Neural cell (in vitro differentiated cells): Measurements from ENCODE around the gene PRR5L. TPM values are rescaled to one million over a fixed set of nuclear protein-coding genes. Genes with fewer than 3 reads are reported as not detected.

Source experiments
- H2AFZ ChIP-seq: fragments of 200-600, 300-800 bp; sonication (generic), shearing (Covaris generic); 2 replicates; pipeline ENCODE4 v1.6.0; 2014; ENCODE audit warnings: low read depth, mild to moderate bottlenecking, antibody characterized with exemption, low read length, moderate library complexity
- H3F3A ChIP-seq: fragments of 200-600 bp; shearing (Covaris generic); 2 replicates; pipeline ENCODE4 v1.6.1; 2016; ENCODE audit warnings: mild to moderate bottlenecking, moderate library complexity, mixed read lengths, antibody characterized with exemption, low read length; ENCODE audit not compliant: insufficient read depth, poor library complexity, severe bottlenecking
- H3K27ac ChIP-seq: fragments of 200-600, 300-800 bp; sonication (generic), shearing (Covaris generic); 2 replicates; pipeline ENCODE4 v1.5.1; 2014; ENCODE audit warnings: mild to moderate bottlenecking, low read length, moderate library complexity
- H3K27me3 ChIP-seq: fragments of 300-800, 200-600 bp; sonication (generic), shearing (Covaris generic); 2 replicates; pipeline ENCODE4 v1.6.0; 2014; ENCODE audit warnings: mild to moderate bottlenecking, low read depth, low read length, moderate library complexity; ENCODE audit not compliant: insufficient read depth
- H3K36me3 ChIP-seq: fragments of 300-800, 200-600 bp; sonication (generic), shearing (Covaris generic); 2 replicates; pipeline ENCODE4 v1.5.1; 2014; ENCODE audit warnings: mild to moderate bottlenecking, antibody characterized with exemption, low read length, moderate library complexity; ENCODE audit not compliant: insufficient read depth
- H3K4me2 ChIP-seq: fragments of 300-800, 200-600 bp; sonication (generic), shearing (Covaris generic); 2 replicates; pipeline ENCODE4 v1.6.0; 2014; ENCODE audit warnings: mild to moderate bottlenecking, low read length
- H3K4me3 ChIP-seq: fragments of 300-800, 200-600 bp; sonication (generic), shearing (Covaris generic); 2 replicates; pipeline ENCODE4 v1.5.1; 2014; ENCODE audit warnings: mild to moderate bottlenecking, low read length, moderate library complexity
- H3K79me2 ChIP-seq: fragments of 200-600 bp; shearing (Covaris generic); replicated peaks from 2 replicates; pipeline ENCODE4 v1.6.0; 2014; ENCODE audit warnings: mild to moderate bottlenecking, low read length, moderate library complexity; ENCODE audit not compliant: insufficient read depth
- H3K9ac ChIP-seq: fragments of 300-800, 200-600 bp; sonication (generic), shearing (Covaris generic); 2 replicates; pipeline ENCODE4 v1.6.1; 2016; ENCODE audit warnings: mild to moderate bottlenecking, low read length, mixed read lengths
- H3K9me2 ChIP-seq: fragments of 200-600 bp; shearing (Covaris generic); 2 replicates; pipeline ENCODE4 v1.6.1; 2016; ENCODE audit warnings: mild to moderate bottlenecking, low read length, mixed read lengths; ENCODE audit not compliant: insufficient read depth
- H3K9me3 ChIP-seq: fragments of 200-600, 300-800 bp; sonication (generic), shearing (Covaris generic); 2 replicates; pipeline ENCODE4 v1.6.1; 2016; ENCODE audit warnings: mild to moderate bottlenecking, mixed run types, low read length, moderate library complexity, mixed read lengths
- H4K20me1 ChIP-seq: fragments of 200-600 bp; shearing (Covaris generic); 2 replicates; pipeline ENCODE4 v1.6.1; 2016; ENCODE audit warnings: mild to moderate bottlenecking, mixed run types; ENCODE audit not compliant: insufficient read depth
- CTCF ChIP-seq: fragments of 450-650 bp; IDR thresholded peaks from 2 replicates; pipeline ENCODE4 v1.5.1; 2014; ENCODE audit warnings: antibody characterized with exemption, mild to moderate bottlenecking, moderate library complexity; ENCODE audit not compliant: poor library complexity, severe bottlenecking
- EP300 ChIP-seq: fragments of 450-650 bp; conservative IDR thresholded peaks from 2 replicates; pipeline ENCODE4 v1.6.1; 2014; ENCODE audit warnings: antibody characterized with exemption, mild to moderate bottlenecking, moderate library complexity; ENCODE audit not compliant: poor library complexity, severe bottlenecking
- EZH2 ChIP-seq: fragments of 200-600, 300-800 bp; shearing (Covaris generic), sonication (generic); IDR thresholded peaks from 2 replicates; pipeline ENCODE4 v1.6.1; 2014; ENCODE audit warnings: antibody characterized with exemption, low read length, borderline replicate concordance, mild to moderate bottlenecking; ENCODE audit not compliant: insufficient read depth, poor library complexity, severe bottlenecking
- MXI1 ChIP-seq: fragments of 450-650 bp; conservative IDR thresholded peaks from 2 replicates; pipeline ENCODE4 v1.6.1; 2014; ENCODE audit warnings: antibody characterized with exemption, mild to moderate bottlenecking; ENCODE audit not compliant: poor library complexity, severe bottlenecking
- POLR2AphosphoS5 ChIP-seq: IDR thresholded peaks from 2 replicates; pipeline ENCODE4 v1.6.1; 2012
- RAD21 ChIP-seq: fragments of 450-650 bp; conservative IDR thresholded peaks from 2 replicates; pipeline ENCODE4 v1.6.1; 2014; ENCODE audit warnings: antibody characterized with exemption, mild to moderate bottlenecking, moderate library complexity
- REST ChIP-seq: IDR thresholded peaks from 2 replicates; pipeline ENCODE4 v1.6.1; 2012; ENCODE audit warnings: borderline replicate concordance
- SMC3 ChIP-seq: fragments of 450-650 bp; conservative IDR thresholded peaks from 2 replicates; pipeline ENCODE4 v1.6.1; 2014; ENCODE audit warnings: antibody characterized with exemption, mild to moderate bottlenecking, moderate library complexity; ENCODE audit not compliant: poor library complexity
- TAF1 ChIP-seq: IDR thresholded peaks from 2 replicates; pipeline ENCODE4 v1.6.1; 2012; ENCODE audit warnings: low read depth
- polyA plus RNA-seq: library from polyadenylated mRNA; depleted of rRNA; stranded (reverse); fragments of >200 nt; gene quantifications from 2 replicates; pipeline ENCODE4 v1.2.3, GENCODE V29; 2014

Gene PRR5L
- polyA plus RNA-seq, 1 donor from 2014 or later = 0.22 TPM

- no peak overlapping the region for H3K4me2 ChIP-seq
- H3K27me3 ChIP-seq = peaks cover 36% of the 10 kb centered on the region
- no peak for TF ChIP-seq RAD21
- TF ChIP-seq EZH2 = no peak
- TF ChIP-seq MXI1 = no peak
- TF ChIP-seq EP300 = no peak
- TF ChIP-seq TAF1 = no peak
- TF ChIP-seq REST = no peak
- no peak for TF ChIP-seq SMC3
- TF ChIP-seq CTCF = no peak
- no peak for TF ChIP-seq POLR2AphosphoS5
- H3K27ac ChIP-seq = no peak overlapping the region
- no peaks in the 10 kb centered on the region for H3K9me3 ChIP-seq
- H3K9me2 ChIP-seq = no peaks in the 10 kb centered on the region
- no peaks in the 10 kb centered on the region for H4K20me1 ChIP-seq
- H3K4me3 ChIP-seq = no peak overlapping the region
- H3K36me3 ChIP-seq = no peaks in the 10 kb centered on the region
- no peak overlapping the region for H2AFZ ChIP-seq
- no peak overlapping the region for H3K9ac ChIP-seq
- no peaks in the 10 kb centered on the region for H3K79me2 ChIP-seq
- H3F3A ChIP-seq = no peaks in the 10 kb centered on the region
Observed at GRCh38 chr11:36374726-36375125, 78.6 kb downstream of the PRR5L start.

GRCh38 chr11:36375353-36376008 is 79.4 kb downstream of the PRR5L start:
- Histone ChIP-seq H3K4me3 (no peak overlapping the region), H3K27me3 (peaks cover 36% of the 10 kb centered on the region), H3K9me2 (no peaks in the 10 kb centered on the region), H3K27ac (no peak overlapping the region), H4K20me1 (no peaks in the 10 kb centered on the region), H3K9me3 (no peaks in the 10 kb centered on the region), H3K36me3 (no peaks in the 10 kb centered on the region), H3K9ac (no peak overlapping the region), H3K4me2 (no peak overlapping the region), H3K79me2 (no peaks in the 10 kb centered on the region), H2AFZ (no peak overlapping the region), H3F3A (no peaks in the 10 kb centered on the region)
- TF ChIP-seq TAF1 = no peak
- no peak for TF ChIP-seq SMC3
- no peak for TF ChIP-seq MXI1
- no peak for TF ChIP-seq REST
- TF ChIP-seq EZH2 = no peak
- TF ChIP-seq RAD21 = no peak
- TF ChIP-seq POLR2AphosphoS5 = no peak
- no peak for TF ChIP-seq EP300
- no peak for TF ChIP-seq CTCF
